Hippocampal formation (tissue), 2 donors: ENCODE measurements around the gene IDH3B.

Source experiments
- DNase-seq, 2 donors: peaks; one replicate each; lab custom pipeline; 2025; lab: John Stamatoyannopoulos, UW

Gene IDH3B

GRCh38 chr20:2656471-2657117 lies 7.4 kb downstream of the IDH3B start:
- DNase-seq: no peak

GRCh38 chr20:2655331-2656116 lies 8.5 kb downstream of the IDH3B start:
- DNase-seq: no peak

GRCh38 chr20:2654831-2655230 lies 9.2 kb downstream of the IDH3B start:
- DNase-seq: no peak

- no peak for DNase-seq
Observed at GRCh38 chr20:2654384-2654822, 9.6 kb downstream of the IDH3B start.

GRCh38 chr20:2653556-2654383 lies 10.2 kb downstream of the IDH3B start:
- DNase-seq: no peak

GRCh38 chr20:2652724-2653555 lies 11.1 kb downstream of the IDH3B start:
- peak in 1 of 2 donors; percentile 71 for DNase-seq

GRCh38 chr20:2651772-2652723 lies 12.0 kb downstream of the IDH3B start, which contains the start of gene NOP56:
NOP56 (plus strand) TSS chr20:2652632; CDS start chr20:2652661, 29 bp downstream.
- DNase-seq: peak; percentile 93 to 94

GRCh38 chr20:2643708-2644107 lies 20.3 kb downstream of the IDH3B start:
- no peak for DNase-seq

GRCh38 chr20:2640899-2641298 lies 23.1 kb downstream of the IDH3B start:
- DNase-seq: no peak

GRCh38 chr20:2640260-2640659 lies 23.8 kb downstream of the IDH3B start:
- DNase-seq: no peak

GRCh38 chr20:2637246-2637645 lies 26.8 kb downstream of the IDH3B start:
- DNase-seq: no peak

- DNase-seq: no peak
Observed at GRCh38 chr20:2633381-2633780, 30.6 kb downstream of the IDH3B start.

- DNase-seq: no peak
Observed at GRCh38 chr20:2631228-2631627, 32.8 kb downstream of the IDH3B start.

- DNase-seq: no peak
Observed at GRCh38 chr20:2626853-2627541, 37.0 kb downstream of the IDH3B start.

- DNase-seq: no peak
Observed at GRCh38 chr20:2625062-2625461, 39.0 kb downstream of the IDH3B start.

- no peak for DNase-seq
Observed at GRCh38 chr20:2624190-2624589, 39.8 kb downstream of the IDH3B start.

- no peak for DNase-seq
Observed at GRCh38 chr20:2619961-2620595, 43.9 kb downstream of the IDH3B start.

GRCh38 chr20:2619337-2619736 lies 44.7 kb downstream of the IDH3B start:
- DNase-seq: no peak

GRCh38 chr20:2618815-2619214 lies 45.2 kb downstream of the IDH3B start:
- DNase-seq: no peak
